ENCODE results near the gene MED16.

MED16 gene

GRCh38 chr19:928471-929202, 35.6 kb upstream of the MED16 start:
- DNase-seq, result peak in 1 of 2 experiments; percentile 41

- DNase-seq, result peak in 1 of 2 experiments; percentile 24
Measured at GRCh38 chr19:927780-928401, 34.9 kb upstream of the MED16 start.

- DNase-seq, result no peak
Measured at GRCh38 chr19:927351-927779, 34.4 kb upstream of the MED16 start.

GRCh38 chr19:926589-927350, 33.8 kb upstream of the MED16 start:
- DNase-seq, result peak in 1 of 2 experiments; percentile 56

- no peak for DNase-seq
Measured at GRCh38 chr19:926323-926588, 33.3 kb upstream of the MED16 start.

GRCh38 chr19:925526-926322, 32.7 kb upstream of the MED16 start, which contains the start of gene ARID3A:
ARID3A (plus strand) TSS chr19:926035; CDS start chr19:929529, 3,494 bp downstream.
- peak; percentile 72 to 87 for DNase-seq

- DNase-seq, result peak in 1 of 2 experiments; percentile 52
Measured at GRCh38 chr19:925087-925525, 32.1 kb upstream of the MED16 start.

- DNase-seq, result peak in 1 of 2 experiments; percentile 28
Measured at GRCh38 chr19:924553-925086, 31.6 kb upstream of the MED16 start.

GRCh38 chr19:920051-920864, 27.3 kb upstream of the MED16 start:
- DNase-seq, result peak in 1 of 2 experiments; percentile 77

- peak in 1 of 2 experiments; percentile 81 for DNase-seq
Measured at GRCh38 chr19:919199-920050, 26.4 kb upstream of the MED16 start.

GRCh38 chr19:918481-919198, 25.7 kb upstream of the MED16 start:
- peak in 1 of 2 experiments; percentile 80 for DNase-seq

- no peak for DNase-seq
Measured at GRCh38 chr19:918152-918437, 25.1 kb upstream of the MED16 start.

- peak in 1 of 2 experiments; percentile 76 for DNase-seq
Measured at GRCh38 chr19:917323-918151, 24.6 kb upstream of the MED16 start, which contains the start of gene KISS1R. KISS1R (plus strand) TSS chr19:917333; CDS start chr19:917503, 170 bp downstream.

- DNase-seq, result peak in 1 of 2 experiments; percentile 71
Measured at GRCh38 chr19:916645-917322, 23.8 kb upstream of the MED16 start.

GRCh38 chr19:913080-913748, 20.2 kb upstream of the MED16 start, which contains the start of gene R3HDM4:
R3HDM4 (minus strand) TSS chr19:913219; CDS start chr19:913157, 62 bp downstream.
- peak in 1 of 2 experiments; percentile 58 for DNase-seq

GRCh38 chr19:912181-913079, 19.4 kb upstream of the MED16 start:
- no peak for DNase-seq
